IMR-90 (cell line): ENCODE results near the gene MUSTN1. TPM values are rescaled to one million over a fixed set of nuclear protein-coding genes. Genes with fewer than 3 reads are reported as not detected.

ENCODE experiments used
- ATAC-seq: fragments of 200-7000 bp; cut with Tn5 transposase; 2 replicates; pipeline ENCODE4 v1.9.1; 2020; ENCODE audit warnings: low read depth, mild to moderate bottlenecking, moderate library complexity
- BruUV-seq: library from RNA; stranded (reverse); fragments of 400-500 nt; replicated peaks from 2 replicates; lab custom pipeline; 2021; lab: Mats Ljungman, UMichigan
- CTCF ChIA-PET: fragments of 300-600 bp; formaldehyde crosslinking; extraction: SDS; loops from one replicate; lab custom pipeline; 2021; ENCODE audit warnings: antibody characterized with exemption; lab: Yijun Ruan, JAX
- POLR2A ChIA-PET: fragments of 300-600 bp; sonication (Branson Sonifier 250); formaldehyde crosslinking; loops from one replicate; lab custom pipeline; 2022; ENCODE audit warnings: antibody characterized with exemption; ENCODE audit not compliant: unreplicated experiment; lab: Charles Lee
- DNase-seq: peaks from one replicate; pipeline ENCODE4 v3.0.0; 2013
- H2AFZ ChIP-seq: replicated peaks from 2 replicates; pipeline ENCODE3; 2013; ENCODE audit warnings: low read length, mild to moderate bottlenecking; ENCODE audit not compliant: poor library complexity
- H2AK5ac ChIP-seq: 2 replicates; pipeline ENCODE4 v1.6.1; 2013; ENCODE audit warnings: low read depth, low read length, inconsistent platforms
- H2AK9ac ChIP-seq: replicated peaks from 2 replicates; pipeline ENCODE3; 2013; ENCODE audit warnings: mild to moderate bottlenecking, low read depth, low read length, moderate library complexity; ENCODE audit not compliant: poor library complexity
- H2BK120ac ChIP-seq: 2 replicates; pipeline ENCODE4 v1.6.1; 2013; ENCODE audit warnings: low read depth, low read length, inconsistent platforms
- H2BK15ac ChIP-seq: 3 replicates; pipeline ENCODE4 v1.6.1; 2013; ENCODE audit warnings: low read depth, low read length, inconsistent platforms
- H2BK20ac ChIP-seq: 2 replicates; pipeline ENCODE4 v1.6.1; 2013; ENCODE audit warnings: low read depth, mild to moderate bottlenecking, inconsistent platforms, low read length, moderate library complexity
- H2BK5ac ChIP-seq: 2 replicates; pipeline ENCODE4 v1.6.1; 2013; ENCODE audit warnings: mild to moderate bottlenecking, low read depth, low read length, inconsistent platforms; ENCODE audit not compliant: poor library complexity, severe bottlenecking
- H3K14ac ChIP-seq: replicated peaks from 2 replicates; pipeline ENCODE4 v1.6.1; 2013; ENCODE audit warnings: low read depth, low read length, inconsistent platforms
- H3K18ac ChIP-seq: 2 replicates; pipeline ENCODE4 v1.6.1; 2013; ENCODE audit warnings: low read depth, low read length, control low read depth
- H3K23ac ChIP-seq: 2 replicates; pipeline ENCODE4 v1.6.1; 2013; ENCODE audit warnings: low read depth, low read length, inconsistent platforms
- H3K27ac ChIP-seq: 2 replicates; pipeline ENCODE4 v1.5.1; 2013; ENCODE audit warnings: mild to moderate bottlenecking, control low read depth, low read length; ENCODE audit not compliant: insufficient read depth
- H3K27me3 ChIP-seq: 2 replicates; pipeline ENCODE4 v1.6.1; 2013; ENCODE audit warnings: low read length; ENCODE audit not compliant: control insufficient read depth, insufficient read depth
- H3K36me3 ChIP-seq: 2 replicates; pipeline ENCODE4 v1.6.1; 2013; ENCODE audit warnings: low read length, mixed read lengths; ENCODE audit not compliant: control insufficient read depth, insufficient read depth
- H3K4ac ChIP-seq: 2 replicates; pipeline ENCODE4 v1.6.1; 2013; ENCODE audit warnings: low read depth, low read length, inconsistent platforms
- H3K4me1 ChIP-seq: 2 replicates; pipeline ENCODE4 v1.6.1; 2013; ENCODE audit warnings: low read length, mixed read lengths; ENCODE audit not compliant: control insufficient read depth, insufficient read depth
- H3K4me2 ChIP-seq: 2 replicates; pipeline ENCODE4 v1.6.1; 2013; ENCODE audit warnings: low read depth, mild to moderate bottlenecking, control low read depth, low read length, moderate library complexity
- H3K4me3 ChIP-seq: 2 replicates; pipeline ENCODE4 v1.5.1; 2013; ENCODE audit warnings: low read depth, mild to moderate bottlenecking, control low read depth, low read length, moderate library complexity; ENCODE audit not compliant: insufficient read depth
- H3K56ac ChIP-seq: 2 replicates; pipeline ENCODE4 v1.6.1; 2013; ENCODE audit warnings: low read length, inconsistent platforms; ENCODE audit not compliant: insufficient read depth; ENCODE audit errors: extremely low read depth
- H3K79me1 ChIP-seq, 2 experiments: 2 replicates each; pipeline ENCODE4 v1.6.1; 2013; ENCODE audit warnings: low read length in 2 of 2, inconsistent platforms in 1 of 2, low read depth in 1 of 2
- H3K9ac ChIP-seq: 2 replicates; pipeline ENCODE4 v1.6.1; 2013; ENCODE audit warnings: low read depth, low read length, control low read depth
- H3K9me1 ChIP-seq: 2 replicates; pipeline ENCODE4 v1.6.1; 2013; ENCODE audit warnings: low read length, inconsistent platforms; ENCODE audit not compliant: insufficient read depth
- H3K9me3 ChIP-seq: 2 replicates; pipeline ENCODE4 v1.6.1; 2013; ENCODE audit warnings: low read length; ENCODE audit not compliant: control insufficient read depth, insufficient read depth
- H4K20me1 ChIP-seq: 2 replicates; pipeline ENCODE4 v1.6.1; 2013; ENCODE audit warnings: low read length, inconsistent platforms; ENCODE audit not compliant: insufficient read depth
- H4K5ac ChIP-seq: 2 replicates; pipeline ENCODE4 v1.6.1; 2013; ENCODE audit warnings: mild to moderate bottlenecking, low read depth, low read length, control low read depth
- H4K8ac ChIP-seq, 2 experiments: 2 replicates each; pipeline ENCODE4 v1.6.1; 2013; ENCODE audit warnings: low read depth in 2 of 2, low read length in 2 of 2, control low read depth in 1 of 2, inconsistent platforms in 1 of 2
- H4K91ac ChIP-seq: 2 replicates; pipeline ENCODE4 v1.6.1; 2013; ENCODE audit warnings: low read depth, low read length, inconsistent platforms; ENCODE audit not compliant: insufficient read depth
- BHLHE40 ChIP-seq: fragments of 150-350 bp; IDR thresholded peaks from 2 replicates; pipeline ENCODE4 v1.6.1; 2016; ENCODE audit warnings: mild to moderate bottlenecking, low read depth, low read length
- CEBPB ChIP-seq: IDR thresholded peaks from 2 replicates; pipeline ENCODE4 v1.6.1; 2012; ENCODE audit warnings: low read depth, low read length, improper control_type of control experiment
- CHD1 ChIP-seq: IDR thresholded peaks from 2 replicates; pipeline ENCODE4 v1.6.1; 2012; ENCODE audit warnings: low read depth, low read length, improper control_type of control experiment
- CTCF ChIP-seq: conservative IDR thresholded peaks from 2 replicates; pipeline ENCODE4 v1.5.1; 2012; ENCODE audit warnings: mild to moderate bottlenecking, low read depth, low read length, improper control_type of control experiment
- ELK1 ChIP-seq: fragments of 150-350 bp; IDR thresholded peaks from 2 replicates; pipeline ENCODE4 v1.6.1; 2016; ENCODE audit warnings: low read depth, mild to moderate bottlenecking, low read length, moderate library complexity, borderline replicate concordance
- FOS ChIP-seq: fragments of 150-350 bp; IDR thresholded peaks from 2 replicates; pipeline ENCODE4 v1.6.1; 2016; ENCODE audit warnings: low read depth, low read length
- MAFK ChIP-seq: IDR thresholded peaks from 2 replicates; pipeline ENCODE4 v1.6.1; 2012; ENCODE audit warnings: low read depth, low read length, improper control_type of control experiment
- MAZ ChIP-seq: IDR thresholded peaks from 2 replicates; pipeline ENCODE4 v1.6.1; 2012; ENCODE audit warnings: low read depth, mild to moderate bottlenecking, low read length, improper control_type of control experiment, moderate library complexity, borderline replicate concordance
- MXI1 ChIP-seq: IDR thresholded peaks from 2 replicates; pipeline ENCODE4 v1.6.1; 2012; ENCODE audit warnings: low read depth, mild to moderate bottlenecking, low read length, moderate library complexity, borderline replicate concordance
- NFE2L2 ChIP-seq: fragments of 150-350 bp; IDR thresholded peaks from 2 replicates; pipeline ENCODE4 v1.6.1; 2016; ENCODE audit warnings: low read depth, mild to moderate bottlenecking, low read length
- POLR2A ChIP-seq: IDR thresholded peaks from 2 replicates; pipeline ENCODE4 v1.6.1; 2012; ENCODE audit warnings: mild to moderate bottlenecking, low read depth, low read length
- RAD21 ChIP-seq: IDR thresholded peaks from 2 replicates; pipeline ENCODE4 v1.6.1; 2012; ENCODE audit warnings: low read length, improper control_type of control experiment
- RCOR1 ChIP-seq: IDR thresholded peaks from 2 replicates; pipeline ENCODE4 v1.6.1; 2012; ENCODE audit warnings: mild to moderate bottlenecking, low read length, improper control_type of control experiment; ENCODE audit not compliant: insufficient replicate concordance
- RFX5 ChIP-seq: IDR thresholded peaks from 2 replicates; pipeline ENCODE4 v1.8.0; 2012; ENCODE audit warnings: low read depth, mild to moderate bottlenecking, low read length, moderate library complexity
- SMC3 ChIP-seq: fragments of 150-350 bp; IDR thresholded peaks from 2 replicates; pipeline ENCODE4 v1.6.1; 2016; ENCODE audit warnings: low read depth, mild to moderate bottlenecking, antibody characterized with exemption, low read length, moderate library complexity
- USF2 ChIP-seq: fragments of 150-350 bp; IDR thresholded peaks from 2 replicates; pipeline ENCODE4 v1.6.1; 2017; ENCODE audit warnings: mild to moderate bottlenecking, antibody characterized with exemption, low read length, low read depth
- WGBS, 2 experiments: methylation state at CpG; one replicate each; pipeline versions ENCODE4 v1.1.5 to v1.1.7; 2013; ENCODE audit warnings: missing lambda C conversion rate in 2 of 2; ENCODE audit not compliant: insufficient read length in 1 of 2; ENCODE audit errors: extremely low coverage in 2 of 2; 5-methylcytosine and 5-hydroxymethylcytosine counted together
- dilution Hi-C: fragments of 300-500 bp; cut with HindIII; formaldehyde crosslinking; loops from one replicate; pipeline ENCODE4 v1.14.3; 2018; ENCODE audit warnings: low sequenced_read_pairs; ENCODE audit not compliant: unreplicated experiment
- in situ Hi-C: fragments of 300-500 bp; cut with MboI; formaldehyde crosslinking; loops from 3 replicates; pipeline ENCODE4 v1.14.3; 2019; ENCODE audit warnings: low sequenced_read_pairs, inconsistent platforms, mixed read lengths
- intact Hi-C: fragments of 100-400 bp; cut with micrococcal nuclease; formaldehyde crosslinking; loops from 2 replicates; pipeline ENCODE4 v1.10.0; 2022
- polyA plus RNA-seq, 3 experiments: library from polyadenylated mRNA; depleted of rRNA; stranded (reverse); fragments of >200 nt; gene quantifications; 2 replicates each; pipeline ENCODE4 v1.2.3, GENCODE V29; 2012; ENCODE audit warnings: low replicate concordance in 1 of 3
- total RNA-seq: library from RNA; depleted of rRNA; stranded (reverse); fragments of >200 nt; gene quantifications from 2 replicates; pipeline ENCODE4 v1.2.3, GENCODE V29; 2012

The MUSTN1 gene
- total and polyA plus RNA-seq, 2 of the 4 experiments (the other 2 are of a cell fraction), result not detected

- no peak overlapping the region for H3K23ac ChIP-seq
- no peak overlapping the region for H2AK9ac ChIP-seq
- H3K36me3 ChIP-seq, result no peaks in the 10 kb centered on the region
- intact Hi-C loops (loop anchor here (1.0 kb wide), 1 partner anchor 77 kb away; no protein-coding TSS in a partner anchor), dilution Hi-C loops (no loop called here), in situ Hi-C loops (no loop called here)
- no peak overlapping the region for H3K4ac ChIP-seq
- H3K4me1 ChIP-seq, result no peaks in the 10 kb centered on the region
- TF ChIP-seq BHLHE40 (no peak), NFE2L2 (no peak), CTCF (peak; percentile 52), USF2 (no peak), CHD1 (no peak), MAZ (no peak), RAD21 (peak; percentile 39), ELK1 (no peak), MXI1 (no peak), FOS (no peak), CEBPB (no peak), RCOR1 (no peak), POLR2A (no peak), RFX5 (no peak), MAFK (no peak), SMC3 (peak; percentile 32)
- H2BK15ac ChIP-seq, result no peak overlapping the region
- H3K4me3 ChIP-seq, result no peak overlapping the region
- CTCF ChIA-PET, result interaction anchor here (1.0 to 1.3 kb wide), 6 partner anchors 9 to 82 kb away, joined by 3 to 6 read pairs (median 3); no protein-coding TSS in a partner anchor
- no peak overlapping the region for H2AFZ ChIP-seq
- no peaks in the 10 kb centered on the region for H3K9me1 ChIP-seq
- no peak overlapping the region for H4K91ac ChIP-seq
- peak; percentile 75 for ATAC-seq
- POLR2A ChIA-PET, result no interaction called here
- no peaks in the 10 kb centered on the region for H4K20me1 ChIP-seq
- no peak overlapping the region for H3K56ac ChIP-seq
- H3K27me3 ChIP-seq, result peaks cover 3% of the 10 kb centered on the region; the same call in 1 of the 2 replicates
- H3K9ac ChIP-seq, result no peak overlapping the region
- H4K5ac ChIP-seq, result no peak overlapping the region
- H3K27ac ChIP-seq, result no peak overlapping the region
- no peak overlapping the region for H2BK20ac ChIP-seq
- H2AK5ac ChIP-seq, result no peak overlapping the region
- no peak overlapping the region for H3K4me2 ChIP-seq
- no peaks in the 10 kb centered on the region for H3K9me3 ChIP-seq
- no peak overlapping the region for H2BK120ac ChIP-seq
- no peak overlapping the region for H3K18ac ChIP-seq
- BruUV-seq, result no TSS peak
- no peak overlapping the region for H4K8ac ChIP-seq
- H3K14ac ChIP-seq, result no peak overlapping the region
- peak; percentile 6 for DNase-seq
- H3K79me1 ChIP-seq, result no peaks in the 10 kb centered on the region
- no peak overlapping the region for H2BK5ac ChIP-seq
- 64% methylated on average over 7 of the region's 11 CpGs; no CpG with 5 or more reads in 1 of the 2 experiments for WGBS, 2 experiments
Measured at GRCh38 chr3:52820736-52821135, 14.1 kb downstream of the MUSTN1 start.
